ENCODE results near the gene ZNF780B. TPM values are rescaled to one million over a fixed set of nuclear protein-coding genes. Genes with fewer than 3 reads are reported as not detected.
A peak's percentile ranks its signal among the peaks of the same experiment; 100 is the strongest.
"Not testable (repeated sequence)": the region's sequence is repeated elsewhere in the genome, so short reads cannot be mapped to it uniquely, and the experiment has no call there.

Gene ZNF780B
- total RNA-seq, 3 donors from 2014 or later: 16.9 to 30.9 (median 21.8) TPM

DNA sequence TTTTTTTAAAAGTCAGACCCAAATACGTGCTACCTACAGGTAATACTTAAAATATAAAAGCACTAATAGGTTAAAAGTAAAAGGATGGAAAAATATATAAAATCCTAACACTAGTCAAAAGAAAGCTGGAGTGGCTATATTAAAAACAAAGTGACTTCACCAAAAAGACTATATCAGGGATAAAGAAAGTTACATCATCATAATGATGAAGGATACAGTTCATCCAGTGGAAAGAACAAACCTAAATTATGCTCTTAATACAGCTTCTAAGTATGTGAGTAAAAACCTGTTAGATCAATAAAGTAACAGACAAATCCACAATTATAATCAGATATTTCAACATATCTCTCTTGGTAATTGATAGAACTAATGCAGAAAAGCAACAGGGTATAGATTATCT lies 1.1 kb upstream of the ZNF780B start:
- Histone ChIP-seq H3K4me3 (no peak overlapping the region), H3K36me3 (ENCODE audit: low read depth) (no peaks in the 10 kb centered on the region), H3K4me1 (ENCODE audit: low read depth) (peaks cover 8% of the 10 kb centered on the region), H3K9me3 (peaks cover 22% of the 10 kb centered on the region)
- intact Hi-C loops (cut with DNase I, micrococcal nuclease): no loop called here
- ATAC-seq: no peak
- no peak for DNase-seq
- TF ChIP-seq, protein P1, sequence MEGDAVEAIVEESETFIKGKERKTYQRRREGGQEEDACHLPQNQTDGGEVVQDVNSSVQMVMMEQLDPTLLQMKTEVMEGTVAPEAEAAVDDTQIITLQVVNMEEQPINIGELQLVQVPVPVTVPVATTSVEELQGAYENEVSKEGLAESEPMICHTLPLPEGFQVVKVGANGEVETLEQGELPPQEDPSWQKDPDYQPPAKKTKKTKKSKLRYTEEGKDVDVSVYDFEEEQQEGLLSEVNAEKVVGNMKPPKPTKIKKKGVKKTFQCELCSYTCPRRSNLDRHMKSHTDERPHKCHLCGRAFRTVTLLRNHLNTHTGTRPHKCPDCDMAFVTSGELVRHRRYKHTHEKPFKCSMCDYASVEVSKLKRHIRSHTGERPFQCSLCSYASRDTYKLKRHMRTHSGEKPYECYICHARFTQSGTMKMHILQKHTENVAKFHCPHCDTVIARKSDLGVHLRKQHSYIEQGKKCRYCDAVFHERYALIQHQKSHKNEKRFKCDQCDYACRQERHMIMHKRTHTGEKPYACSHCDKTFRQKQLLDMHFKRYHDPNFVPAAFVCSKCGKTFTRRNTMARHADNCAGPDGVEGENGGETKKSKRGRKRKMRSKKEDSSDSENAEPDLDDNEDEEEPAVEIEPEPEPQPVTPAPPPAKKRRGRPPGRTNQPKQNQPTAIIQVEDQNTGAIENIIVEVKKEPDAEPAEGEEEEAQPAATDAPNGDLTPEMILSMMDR (IDR thresholded peaks at IDR 0.05): no peak

DNA sequence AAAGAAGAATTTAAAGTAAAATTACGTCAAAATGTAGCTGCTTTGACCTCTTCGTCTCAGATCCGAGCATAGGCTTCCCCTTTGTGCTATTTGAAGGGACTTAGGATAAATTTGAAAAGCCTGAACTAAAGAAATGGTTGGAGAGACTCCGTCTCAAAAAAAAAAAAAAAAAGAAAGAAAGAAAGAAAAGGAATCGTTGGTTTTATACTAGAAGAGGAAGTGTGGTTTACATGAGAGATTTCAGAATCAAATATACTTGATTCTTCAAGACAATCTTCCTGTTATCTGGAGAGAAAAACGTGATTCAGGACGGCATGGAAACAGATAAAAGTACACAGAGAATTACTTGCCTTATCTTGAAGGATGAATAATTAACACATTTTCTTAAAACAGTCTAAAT lies 474 bp upstream of the ZNF780B start:
- TF ChIP-seq, protein P1 (IDR thresholded peaks at IDR 0.05): no peak
- Histone ChIP-seq H3K4me1 (ENCODE audit: low read depth) (peaks cover 8% of the 10 kb centered on the region), H3K36me3 (ENCODE audit: low read depth) (no peaks in the 10 kb centered on the region), H3K4me3 (peak overlapping the region; percentile 47), H3K9me3 (peaks cover 27% of the 10 kb centered on the region)
- DNase-seq (no peak), ATAC-seq (no peak)
- intact Hi-C loops (cut with DNase I, micrococcal nuclease): no loop called here

DNA sequence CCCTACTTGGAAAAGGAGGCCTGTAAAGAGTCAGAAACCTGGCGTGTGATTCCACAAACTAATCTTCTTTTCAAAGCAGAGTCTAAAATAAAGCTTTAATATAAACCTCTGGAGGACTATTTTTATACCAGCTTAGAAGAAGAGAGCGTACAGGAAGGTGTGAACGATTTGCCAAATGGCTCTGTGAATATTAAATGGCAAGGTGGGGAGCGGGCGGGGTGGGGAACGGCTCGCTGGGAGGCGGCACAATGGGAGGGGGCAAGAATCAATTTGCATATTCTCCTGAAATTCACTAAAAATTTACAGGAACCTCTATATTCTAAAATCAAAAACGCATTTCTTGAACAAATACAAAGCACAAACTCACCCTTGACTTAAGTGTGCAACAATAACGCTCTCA lies 982 bp downstream of the ZNF780B start:
- Histone ChIP-seq H3K36me3 (ENCODE audit: low read depth) (no peaks in the 10 kb centered on the region), H3K4me3 (no peak overlapping the region), H3K9me3 (peaks cover 26% of the 10 kb centered on the region), H3K4me1 (ENCODE audit: low read depth) (peaks cover 8% of the 10 kb centered on the region)
- TF ChIP-seq, protein P1 (IDR thresholded peaks at IDR 0.05): no peak
- DNase-seq (no peak), ATAC-seq (no peak)
- intact Hi-C loops (cut with DNase I, micrococcal nuclease): no loop called here

DNA sequence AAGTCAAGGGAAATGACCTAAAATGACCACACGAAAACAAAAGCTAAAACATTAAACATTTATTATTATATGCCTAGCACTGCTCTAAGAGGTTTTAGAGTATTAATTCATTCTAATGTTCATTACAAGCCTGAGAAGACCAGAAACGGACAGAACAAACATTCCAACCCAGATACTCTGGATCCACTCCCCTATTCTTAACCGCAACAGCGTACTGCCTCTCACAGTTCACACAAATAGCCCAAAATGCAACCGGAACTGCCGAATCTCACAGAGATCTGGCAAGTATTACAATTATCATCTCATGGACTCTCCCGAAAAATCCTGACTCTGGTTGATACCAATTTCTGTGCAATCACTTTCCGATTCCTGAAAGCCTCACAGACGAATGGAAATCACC lies 1.4 kb downstream of the ZNF780B start:
- peaks cover 8% of the 10 kb centered on the region for H3K4me1 ChIP-seq (ENCODE audit: low read depth)
- DNase-seq: no peak
- no peak for ATAC-seq
- intact Hi-C loops (cut with DNase I, micrococcal nuclease): no loop called here
- peaks cover 23% of the 10 kb centered on the region for H3K9me3 ChIP-seq
- H3K36me3 ChIP-seq (ENCODE audit: low read depth): no peaks in the 10 kb centered on the region
- H3K4me3 ChIP-seq: no peak overlapping the region
- TF ChIP-seq, protein P1 (IDR thresholded peaks at IDR 0.05): no peak

DNA sequence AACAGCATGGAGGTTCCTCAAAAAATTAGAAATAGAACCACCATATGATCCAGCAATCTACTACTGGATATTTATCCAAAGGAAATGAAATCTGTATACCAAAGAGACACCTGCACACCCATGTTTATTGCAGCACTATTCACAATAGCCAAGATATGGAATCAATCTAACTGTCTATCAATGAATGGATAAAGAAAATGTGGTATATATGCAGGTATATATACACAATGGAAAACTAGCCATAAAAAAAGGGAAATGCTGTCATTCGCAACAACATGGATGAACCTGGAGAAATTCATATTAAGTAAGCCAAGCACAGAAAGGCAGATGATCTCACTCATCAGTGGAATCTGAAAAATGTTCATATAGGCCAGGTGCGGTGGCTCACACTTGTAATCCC lies 2.5 kb downstream of the ZNF780B start:
- Histone ChIP-seq H3K9me3 (peaks cover 18% of the 10 kb centered on the region), H3K4me3 (no peak overlapping the region), H3K4me1 (ENCODE audit: low read depth) (peaks cover 8% of the 10 kb centered on the region), H3K36me3 (ENCODE audit: low read depth) (no peaks in the 10 kb centered on the region)
- DNase-seq: no peak
- ATAC-seq: no peak
- TF ChIP-seq, protein P1 (IDR thresholded peaks at IDR 0.05): no peak
- intact Hi-C loops (cut with DNase I, micrococcal nuclease): no loop called here

DNA sequence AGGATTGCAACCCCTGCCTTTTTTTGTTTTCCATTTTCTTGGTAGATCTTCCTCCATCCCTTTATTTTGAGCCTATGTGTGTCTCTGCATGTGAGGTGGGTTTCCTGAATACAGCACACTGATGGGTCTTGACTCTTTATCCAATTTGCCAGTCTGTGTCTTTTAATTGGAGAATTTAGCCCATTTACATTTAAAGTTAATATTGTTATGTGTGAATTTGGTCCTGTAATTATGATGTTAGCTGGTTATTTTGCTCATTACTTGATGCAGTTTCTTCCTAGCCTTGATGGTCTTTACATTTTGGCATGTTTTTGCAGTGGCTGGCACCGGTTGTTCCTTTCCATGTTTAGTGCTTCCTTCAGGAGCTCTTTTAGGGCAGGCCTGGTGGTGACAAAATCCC lies 14.3 kb downstream of the ZNF780B start:
- intact Hi-C loops (cut with DNase I, micrococcal nuclease); H3K4me3 ChIP-seq; H3K36me3 ChIP-seq (ENCODE audit: low read depth); H3K4me1 ChIP-seq (ENCODE audit: low read depth); ATAC-seq; DNase-seq: not testable (repeated sequence)
- peaks cover 60% of the 10 kb centered on the region for H3K9me3 ChIP-seq

DNA sequence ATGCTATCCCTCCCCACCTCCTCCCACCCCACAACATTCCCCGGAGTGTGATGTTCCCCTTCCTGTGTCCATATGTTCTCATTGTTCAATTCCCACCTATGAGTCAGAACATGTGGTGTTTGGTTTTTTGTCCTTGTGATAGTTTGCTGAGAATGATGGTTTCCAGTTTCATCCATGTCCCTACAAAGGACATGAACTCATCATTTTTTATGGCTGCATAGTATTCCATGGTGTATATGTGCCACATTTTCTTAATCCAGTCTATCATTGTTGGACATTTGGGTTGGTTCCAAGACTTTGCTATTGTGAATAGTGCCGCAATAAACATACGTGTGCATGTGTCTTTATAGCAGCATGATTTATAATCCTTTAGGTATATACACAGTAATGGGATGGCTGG lies 18.0 kb downstream of the ZNF780B start:
- peaks cover 66% of the 10 kb centered on the region for H3K9me3 ChIP-seq
- intact Hi-C loops (cut with DNase I, micrococcal nuclease); H3K4me1 ChIP-seq (ENCODE audit: low read depth); ATAC-seq; H3K4me3 ChIP-seq; H3K36me3 ChIP-seq (ENCODE audit: low read depth); DNase-seq: not testable (repeated sequence)

Measured in mucosa of descending colon (tissue), 3 donors.